GM18868 (cell line): ENCODE results near the gene TRIM9.
"Not testable (repeated sequence)": the region's sequence is repeated elsewhere in the genome, so short reads cannot be mapped to it uniquely, and the experiment has no call there.

ENCODE experiments used
- ATAC-seq: cut with Tn5 transposase; IDR thresholded peaks from one replicate; pipeline ENCODE4 v1.9.1; 2021; ENCODE audit warnings: mild to moderate bottlenecking, moderate library complexity; ENCODE audit not compliant: unreplicated experiment

The TRIM9 gene

GRCh38 chr14:51006324-51006723 lies 88.6 kb downstream of the TRIM9 start:
- no peak for ATAC-seq

- no peak for ATAC-seq
These were observed 89.9 kb downstream of the TRIM9 start for GRCh38 chr14:51004801-51005526.

DNA sequence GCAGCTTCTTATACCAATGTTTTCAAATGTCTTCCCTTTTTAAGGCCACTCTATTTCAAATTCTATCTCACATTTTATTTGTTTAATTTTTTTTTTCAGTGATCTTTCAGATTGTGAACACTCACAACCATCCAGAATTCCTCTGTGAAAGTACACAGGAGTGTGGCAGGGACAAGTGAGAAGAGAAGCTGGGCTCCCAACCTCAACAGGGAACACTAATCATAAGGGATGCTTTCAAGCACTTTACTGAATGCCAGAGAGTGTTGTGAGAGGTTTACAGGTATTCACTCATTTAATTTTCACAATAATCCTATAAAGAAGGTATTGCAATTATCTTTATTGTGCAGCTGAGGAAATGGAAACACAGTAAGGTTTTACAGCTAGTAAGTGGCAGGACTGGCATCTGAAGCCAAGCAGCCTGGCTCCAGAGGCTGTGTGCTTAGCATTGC lies 90.5 kb downstream of the TRIM9 start:
- ATAC-seq, result no peak

GRCh38 chr14:51002406-51002999 lies 92.4 kb downstream of the TRIM9 start:
- no peak for ATAC-seq

DNA sequence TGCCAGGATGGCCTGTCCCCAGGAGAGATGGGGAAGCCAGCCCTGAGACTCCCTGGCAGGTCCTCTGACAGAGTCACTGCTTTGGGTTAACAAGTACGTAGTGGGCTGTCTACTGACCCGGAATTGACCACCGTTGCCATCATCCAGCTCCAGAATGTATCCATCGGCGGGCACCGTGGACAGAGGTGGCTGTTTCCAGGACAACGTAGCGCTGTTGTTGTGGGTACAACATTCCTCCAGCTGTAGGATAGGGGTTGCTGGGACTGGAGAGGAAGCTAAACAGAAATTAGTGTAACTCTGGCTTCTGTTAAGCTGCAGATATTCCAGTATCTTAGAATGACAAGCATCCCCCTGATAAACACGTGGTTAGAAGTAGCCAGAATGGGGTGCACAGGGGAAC lies 94.3 kb downstream of the TRIM9 start:
- no peak for ATAC-seq

GRCh38 chr14:50999726-51000125 lies 95.2 kb downstream of the TRIM9 start:
- no peak for ATAC-seq

GRCh38 chr14:50998612-50999011 lies 96.3 kb downstream of the TRIM9 start:
- no peak for ATAC-seq

GRCh38 chr14:50997712-50998111 lies 97.2 kb downstream of the TRIM9 start:
- no peak for ATAC-seq

DNA sequence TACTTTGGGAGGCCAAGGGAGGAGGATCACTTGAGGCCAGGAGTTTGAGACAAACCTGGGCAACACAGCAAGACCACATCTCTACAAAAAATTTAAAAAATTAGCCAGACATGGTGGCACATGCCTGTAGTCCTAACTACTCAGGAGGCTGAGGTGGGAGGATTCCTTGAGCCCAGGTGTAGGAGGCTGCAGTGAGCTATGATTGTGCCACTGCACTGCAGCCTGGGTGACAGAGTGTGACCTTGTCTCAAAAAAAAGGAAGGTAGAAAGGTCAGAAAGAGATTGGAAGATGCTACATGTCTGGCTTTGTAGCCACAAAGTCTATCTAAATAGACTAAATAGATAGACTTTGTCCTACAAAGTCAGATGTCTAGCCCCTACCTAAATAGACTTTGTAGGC lies 100.7 kb downstream of the TRIM9 start:
- not testable (repeated sequence) for ATAC-seq

- ATAC-seq, result no peak
These were observed 109.0 kb downstream of the TRIM9 start for GRCh38 chr14:50985859-50986331.

GRCh38 chr14:50985124-50985858 lies 109.6 kb downstream of the TRIM9 start:
- ATAC-seq, result no peak

GRCh38 chr14:50984036-50984710 lies 110.7 kb downstream of the TRIM9 start:
- ATAC-seq, result no peak

DNA sequence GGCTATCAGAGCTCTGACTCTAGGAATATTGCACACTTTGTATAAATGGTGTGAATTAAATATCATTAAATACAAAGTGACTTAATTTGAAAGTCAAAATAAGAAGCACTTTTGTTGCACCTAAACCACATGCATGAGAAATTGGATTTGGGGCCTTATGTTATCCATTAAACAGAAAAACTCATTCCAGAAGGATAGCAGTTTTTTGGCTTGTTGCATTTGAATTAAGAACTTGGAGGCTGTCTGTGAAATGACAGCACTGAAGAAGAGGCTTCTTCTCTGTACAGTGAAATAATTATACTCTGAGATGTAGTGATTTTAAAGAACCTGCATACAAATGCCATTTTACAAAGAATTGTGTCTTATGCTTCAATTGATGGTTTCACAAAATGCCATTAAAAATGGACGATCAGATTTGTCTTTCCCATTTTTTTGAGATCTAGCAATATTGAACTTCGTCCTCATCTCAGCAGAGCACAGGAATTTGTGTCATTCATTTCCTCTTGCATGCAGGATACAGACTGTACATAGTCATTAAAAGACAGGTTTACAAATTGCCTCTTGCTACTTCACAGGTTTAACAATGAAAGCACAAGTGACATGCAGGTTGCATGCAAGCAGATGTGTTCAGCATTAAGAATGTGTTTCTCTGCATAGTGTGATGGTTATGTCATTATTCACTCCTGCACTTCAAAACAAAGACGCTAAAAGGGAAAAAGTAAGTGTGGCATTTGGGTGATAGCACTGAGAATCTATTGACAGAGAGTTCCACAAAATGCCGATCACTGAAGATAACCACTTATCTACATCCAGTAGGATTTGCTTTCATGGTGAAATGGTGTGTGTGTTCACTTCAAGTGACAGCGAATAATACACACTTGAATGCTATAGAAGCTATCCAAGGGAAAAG lies 114.7 kb downstream of the TRIM9 start:
- ATAC-seq, result no peak

GRCh38 chr14:50978888-50979287 lies 116.0 kb downstream of the TRIM9 start:
- ATAC-seq, result peak; percentile 92

DNA sequence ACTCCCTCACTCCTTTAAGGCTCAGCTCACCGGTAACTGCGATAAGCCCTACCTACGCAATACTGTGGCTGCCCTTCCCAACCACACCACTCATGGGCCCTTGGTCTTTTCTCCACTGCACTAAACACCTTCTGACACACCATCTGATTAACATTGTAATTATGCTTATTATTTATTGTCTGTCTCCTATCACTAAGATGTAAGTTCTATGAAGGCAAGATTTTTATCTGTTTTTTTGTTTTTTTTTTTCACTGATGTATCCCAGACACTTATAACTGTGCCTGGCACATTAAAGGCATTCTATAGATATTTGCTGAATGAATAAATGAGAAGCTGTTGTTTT lies 116.4 kb downstream of the TRIM9 start:
- no peak for ATAC-seq

DNA sequence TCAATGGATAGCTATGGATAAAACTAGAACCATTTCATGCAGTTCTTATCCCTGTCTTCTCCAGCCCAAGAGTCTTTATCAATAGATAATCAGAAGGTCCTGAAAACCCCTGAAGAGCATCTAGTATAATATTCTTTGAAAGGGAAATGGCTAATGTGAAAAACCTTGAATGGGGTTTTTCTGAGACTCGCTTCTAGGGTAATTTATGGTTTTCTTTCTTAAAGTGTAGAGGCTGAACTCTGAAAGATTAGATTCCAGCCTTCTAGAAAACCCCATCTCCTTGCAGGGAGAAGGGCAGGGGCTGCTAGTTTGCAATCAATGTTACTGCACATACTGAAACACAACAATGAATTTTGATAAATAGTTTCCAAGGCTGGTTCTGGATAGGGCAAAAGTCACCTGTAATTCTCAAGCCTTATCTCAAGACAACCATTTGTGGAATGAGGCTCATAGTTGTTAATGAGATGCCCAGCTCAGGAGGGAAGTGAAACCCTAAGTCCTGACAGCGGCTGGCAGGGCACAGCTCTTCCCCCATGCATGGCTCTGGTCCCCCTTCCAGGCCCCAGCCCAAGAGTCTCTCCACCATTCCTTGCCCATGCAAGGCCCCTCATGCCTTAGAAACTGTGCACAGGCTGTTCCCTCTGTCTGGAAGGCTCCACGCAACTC lies 116.9 kb downstream of the TRIM9 start:
- peak; percentile 64 for ATAC-seq

- no peak for ATAC-seq
These were observed 120.8 kb downstream of the TRIM9 start for GRCh38 chr14:50974118-50974517.

- no peak for ATAC-seq
These were observed 122.2 kb downstream of the TRIM9 start for GRCh38 chr14:50972734-50973133.

DNA sequence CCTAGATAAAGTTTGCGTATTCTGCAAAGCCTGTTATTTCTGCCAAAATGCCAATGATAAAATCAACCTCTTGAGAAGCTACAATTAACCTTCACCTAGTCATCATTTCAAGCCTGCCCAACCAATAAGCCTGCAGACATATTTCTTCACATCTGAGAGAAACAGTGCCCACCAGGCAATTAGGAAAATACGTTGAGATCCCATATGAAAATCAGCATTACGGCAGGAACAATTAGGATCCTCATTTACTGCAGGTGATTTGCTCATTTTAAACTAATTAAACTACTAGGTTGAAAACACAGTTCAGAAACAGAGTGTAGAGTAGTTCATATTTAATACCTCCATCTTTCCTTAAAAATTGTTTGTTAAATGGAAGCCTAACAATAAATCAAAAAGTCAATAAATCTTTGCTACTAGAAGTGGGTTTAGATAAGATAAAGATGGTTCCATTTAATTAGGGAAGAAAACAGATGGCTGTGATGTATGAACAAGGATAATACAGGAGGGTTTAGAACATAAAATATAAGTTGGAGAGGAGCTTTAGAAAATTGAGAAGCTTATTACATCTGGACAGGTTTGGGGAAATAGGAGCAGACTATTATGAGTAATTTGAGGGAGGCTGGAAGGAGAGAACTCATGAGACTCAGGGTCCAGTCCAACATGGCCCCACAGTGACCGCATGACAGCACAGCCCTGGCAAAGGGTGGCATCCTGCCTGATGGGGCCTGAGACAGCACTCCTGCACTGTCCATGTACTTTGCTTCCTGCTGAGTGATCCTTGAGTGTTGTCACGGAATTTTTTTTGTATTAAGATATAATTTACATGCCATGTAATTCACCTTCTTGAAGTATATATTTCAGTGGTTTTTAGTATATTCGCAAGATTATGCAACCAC lies 123.8 kb downstream of the TRIM9 start:
- no peak for ATAC-seq
